ENCODE results near the gene FABP7.

DNA sequence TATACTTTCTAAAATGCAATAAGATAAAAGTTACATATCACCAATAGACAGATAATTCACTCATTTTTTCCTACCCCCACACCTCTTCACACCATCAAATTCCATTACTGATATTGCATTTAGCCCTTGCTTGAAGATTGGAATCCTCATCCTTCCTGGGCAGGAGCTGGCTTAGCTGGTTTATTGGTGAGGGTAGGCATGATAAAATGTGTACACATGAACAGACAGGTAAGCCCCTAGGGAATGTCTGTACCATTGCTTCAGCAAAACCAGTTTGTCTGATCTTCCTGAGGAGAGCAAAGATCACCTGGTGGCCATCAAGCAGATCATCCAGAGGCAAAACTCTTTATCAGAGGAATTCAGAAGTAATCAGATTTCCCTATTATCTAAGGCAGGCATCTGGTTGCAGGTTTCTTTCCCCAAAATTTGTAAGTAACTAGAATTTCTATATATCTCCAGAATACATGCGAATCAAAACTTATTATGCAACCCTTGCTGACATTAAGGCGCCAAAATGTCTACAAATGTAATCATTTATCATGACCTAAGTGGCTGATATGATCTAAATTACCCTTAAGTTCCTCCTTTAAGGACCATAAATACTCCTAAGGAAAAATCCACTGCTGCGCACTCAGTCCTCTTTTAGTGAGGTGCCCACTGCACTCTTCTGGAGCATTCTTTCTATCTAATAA is 6.6 kb upstream of the FABP7 start:
- TF ChIP-seq, protein P1, sequence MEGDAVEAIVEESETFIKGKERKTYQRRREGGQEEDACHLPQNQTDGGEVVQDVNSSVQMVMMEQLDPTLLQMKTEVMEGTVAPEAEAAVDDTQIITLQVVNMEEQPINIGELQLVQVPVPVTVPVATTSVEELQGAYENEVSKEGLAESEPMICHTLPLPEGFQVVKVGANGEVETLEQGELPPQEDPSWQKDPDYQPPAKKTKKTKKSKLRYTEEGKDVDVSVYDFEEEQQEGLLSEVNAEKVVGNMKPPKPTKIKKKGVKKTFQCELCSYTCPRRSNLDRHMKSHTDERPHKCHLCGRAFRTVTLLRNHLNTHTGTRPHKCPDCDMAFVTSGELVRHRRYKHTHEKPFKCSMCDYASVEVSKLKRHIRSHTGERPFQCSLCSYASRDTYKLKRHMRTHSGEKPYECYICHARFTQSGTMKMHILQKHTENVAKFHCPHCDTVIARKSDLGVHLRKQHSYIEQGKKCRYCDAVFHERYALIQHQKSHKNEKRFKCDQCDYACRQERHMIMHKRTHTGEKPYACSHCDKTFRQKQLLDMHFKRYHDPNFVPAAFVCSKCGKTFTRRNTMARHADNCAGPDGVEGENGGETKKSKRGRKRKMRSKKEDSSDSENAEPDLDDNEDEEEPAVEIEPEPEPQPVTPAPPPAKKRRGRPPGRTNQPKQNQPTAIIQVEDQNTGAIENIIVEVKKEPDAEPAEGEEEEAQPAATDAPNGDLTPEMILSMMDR (conservative IDR thresholded peaks at IDR 0.05; ENCODE audit: low read depth, low read length), result no peak
- TF ChIP-seq EZH2phosphoT487 (IDR thresholded peaks at IDR 0.05; ENCODE audit: borderline replicate concordance, low read length), result no peak
